NCI-H446 treated with DMSO at 0.1 percent for 48 hours (cell line): Measurements from ENCODE around the gene C6.
"Not testable (repeated sequence)": the region's sequence is repeated elsewhere in the genome, so short reads cannot be mapped to it uniquely, and the experiment has no call there.

Source experiments
- DNase-seq: peaks from one replicate; lab custom pipeline; 2025; lab: John Stamatoyannopoulos, UW

The C6 gene

GRCh38 chr5:41213340-41213739 lies at the start of gene C6:
Gene C6, minus strand, starts transcription at chr5:41213532. Its CDS starts 10,302 bp downstream, at chr5:41203230.
- no peak for DNase-seq

DNA sequence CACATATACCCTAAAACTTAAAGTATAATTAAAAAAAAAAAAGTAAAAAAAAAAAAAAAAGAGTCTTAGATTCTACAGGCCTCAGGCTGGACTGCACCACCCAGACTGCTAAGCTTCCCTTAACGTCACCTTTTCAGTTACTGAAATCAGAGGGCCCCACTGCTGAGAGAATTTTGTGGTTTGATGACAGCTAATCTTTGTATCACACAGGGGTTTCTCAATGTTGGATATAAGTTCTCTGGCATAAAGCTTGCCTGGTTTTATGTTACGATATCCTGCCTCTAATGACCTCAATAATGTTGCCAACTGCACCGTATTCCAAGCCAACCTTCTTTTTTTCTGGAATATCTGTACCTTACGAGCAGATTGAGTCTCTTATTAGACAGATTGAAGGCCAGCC lies 43.1 kb upstream of the C6 start:
- DNase-seq: peak; percentile 36

- no peak for DNase-seq
Measured at GRCh38 chr5:41253109-41253508, 39.8 kb upstream of the C6 start.

- no peak for DNase-seq
Measured at GRCh38 chr5:41252036-41252435, 38.7 kb upstream of the C6 start.

GRCh38 chr5:41250351-41250987 lies 37.1 kb upstream of the C6 start:
- no peak for DNase-seq

DNA sequence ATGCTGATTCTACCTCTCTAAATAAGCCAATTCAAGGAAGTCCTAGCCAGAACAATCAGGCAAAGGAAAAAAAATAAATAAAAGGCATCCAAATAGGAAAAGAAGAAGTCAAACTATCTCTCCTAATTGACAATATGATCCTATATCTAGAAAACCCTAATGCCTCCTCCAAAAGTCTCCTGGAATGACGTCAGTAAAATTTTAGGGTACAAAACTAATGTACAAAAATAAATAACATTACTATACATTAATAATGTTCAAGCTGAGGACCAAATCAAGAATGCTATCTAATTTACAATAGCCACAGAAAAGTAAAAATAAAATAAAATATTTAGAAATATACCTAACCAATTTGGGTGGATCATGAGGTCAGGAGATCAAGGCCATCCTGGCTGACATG lies 33.8 kb upstream of the C6 start:
- no peak for DNase-seq

DNA sequence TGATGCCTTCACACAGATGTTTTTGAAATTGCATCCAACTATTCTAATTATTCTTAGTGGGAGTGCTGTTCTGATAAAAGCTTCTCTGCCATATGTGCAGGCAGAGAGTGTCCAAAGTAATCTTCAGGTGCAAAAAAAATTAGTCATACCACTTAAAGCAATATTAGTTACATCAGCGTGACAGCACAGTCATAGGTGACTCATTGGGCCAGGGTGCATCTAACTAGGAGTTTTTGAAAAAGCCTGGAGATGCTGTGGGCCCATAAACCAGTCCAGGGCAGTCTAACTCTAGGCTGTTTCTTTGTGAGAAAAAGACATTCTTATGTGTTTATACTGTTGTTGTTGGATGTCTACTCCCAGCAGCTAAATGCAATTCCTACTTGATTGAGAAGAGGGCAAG lies 33.0 kb upstream of the C6 start:
- no peak for DNase-seq

- no peak for DNase-seq
Measured at GRCh38 chr5:41243558-41243957, 30.2 kb upstream of the C6 start.

DNA sequence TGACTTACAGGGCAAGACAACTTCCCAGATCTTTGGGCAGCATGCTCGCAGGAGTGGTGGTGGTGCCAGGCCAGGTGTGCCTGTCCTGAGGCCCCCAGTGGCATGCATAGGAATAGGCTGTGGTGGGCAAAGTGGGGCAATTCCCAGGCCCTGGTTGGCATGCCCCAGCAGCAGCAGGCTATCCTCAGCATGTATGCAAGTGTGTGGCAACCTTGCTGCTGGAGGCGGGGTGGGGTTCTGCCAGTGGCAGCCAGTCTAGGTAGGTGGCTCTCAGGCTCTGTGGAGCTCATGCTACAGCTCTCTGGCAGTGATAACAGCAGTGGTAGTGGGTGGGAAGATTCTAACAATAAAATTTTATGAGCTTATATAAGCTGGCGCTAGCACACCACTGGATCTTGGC lies 27.7 kb upstream of the C6 start:
- DNase-seq: no peak

DNA sequence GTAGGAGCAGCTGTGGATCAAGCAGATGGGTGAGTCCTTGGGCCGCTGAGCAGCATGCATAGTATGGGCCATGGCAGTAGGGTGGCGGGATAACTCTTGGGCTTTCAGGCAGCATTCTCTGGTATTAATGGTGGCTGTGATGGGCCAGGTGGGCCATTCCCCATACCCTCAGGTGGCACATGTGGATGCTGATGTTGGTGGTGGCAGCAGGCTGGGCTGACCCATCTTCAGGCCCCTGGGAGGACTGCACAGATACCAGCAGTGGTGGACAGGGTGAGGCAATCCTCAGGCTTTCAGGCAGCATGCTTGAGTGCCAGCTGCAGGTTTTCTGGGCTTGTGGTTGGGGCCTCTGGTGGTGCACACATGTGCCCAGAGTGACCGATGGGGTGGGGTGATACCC lies 27.1 kb upstream of the C6 start:
- DNase-seq: no peak

DNA sequence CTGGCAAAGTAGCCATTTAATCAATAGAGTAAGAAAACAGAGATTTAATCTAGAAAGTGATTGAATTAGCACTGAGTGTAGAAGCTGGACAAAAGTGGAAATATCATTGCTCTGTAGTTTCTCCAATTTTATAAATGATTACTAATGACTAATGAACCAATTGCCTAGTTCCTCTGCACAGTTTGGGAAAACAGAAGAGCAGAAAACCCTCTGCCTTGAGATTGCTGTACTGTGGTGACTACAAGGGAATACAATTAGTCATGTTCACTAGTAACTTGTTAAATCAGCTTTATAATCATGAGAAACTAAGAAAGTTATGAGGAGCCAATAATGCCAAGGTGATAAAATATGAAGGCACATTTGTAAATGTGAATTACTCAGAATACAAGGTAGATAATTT lies 21.1 kb upstream of the C6 start:
- DNase-seq: no peak

DNA sequence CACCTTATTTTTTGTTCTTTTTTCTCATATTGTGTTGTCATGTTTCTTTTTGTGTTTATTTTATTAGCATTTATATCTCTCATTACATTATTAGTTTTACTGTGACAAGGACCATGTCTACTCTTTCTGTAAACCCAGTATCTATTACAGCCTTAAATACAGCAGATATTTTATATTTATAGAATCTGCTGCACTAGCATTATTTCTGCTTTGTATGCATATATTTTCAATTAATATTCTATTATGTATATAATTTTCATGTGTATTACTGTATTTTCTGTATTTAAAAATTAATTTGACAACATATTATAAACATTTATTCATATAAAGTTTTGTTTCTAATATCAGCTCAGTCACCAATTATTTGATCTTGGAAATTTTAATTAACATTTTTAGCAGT lies 19.5 kb upstream of the C6 start:
- no peak for DNase-seq

GRCh38 chr5:41230276-41230675 lies 16.9 kb upstream of the C6 start:
- not testable (repeated sequence) for DNase-seq

- DNase-seq: no peak
Measured at GRCh38 chr5:41223962-41224361, 10.6 kb upstream of the C6 start.

GRCh38 chr5:41219658-41220269 lies 6.4 kb upstream of the C6 start:
- DNase-seq: no peak

- no peak for DNase-seq
Measured at GRCh38 chr5:41218929-41219657, 5.8 kb upstream of the C6 start.

GRCh38 chr5:41214182-41214581 lies 850 bp upstream of the C6 start:
- DNase-seq: no peak

GRCh38 chr5:41212935-41213334 lies 397 bp downstream of the C6 start:
- no peak for DNase-seq

DNA sequence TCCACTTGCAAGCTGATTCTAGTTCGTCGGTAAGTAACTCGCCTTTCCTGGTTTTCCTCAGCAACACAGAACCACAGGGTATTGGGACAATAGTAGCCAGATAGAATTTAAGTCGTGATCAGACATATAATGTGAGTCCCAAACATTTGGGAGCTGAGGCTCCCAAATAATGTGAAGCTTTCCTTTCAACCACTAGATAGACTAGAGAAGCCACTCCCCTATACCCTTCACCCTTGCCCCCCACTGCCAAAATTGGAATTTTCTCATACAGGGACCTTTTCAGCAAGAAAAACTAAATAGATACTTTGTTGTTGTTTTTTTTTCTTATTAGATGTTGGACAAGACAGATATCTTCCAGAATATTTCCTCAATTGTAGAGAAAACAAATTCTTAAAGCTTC lies 1.9 kb downstream of the C6 start:
- DNase-seq: no peak

DNA sequence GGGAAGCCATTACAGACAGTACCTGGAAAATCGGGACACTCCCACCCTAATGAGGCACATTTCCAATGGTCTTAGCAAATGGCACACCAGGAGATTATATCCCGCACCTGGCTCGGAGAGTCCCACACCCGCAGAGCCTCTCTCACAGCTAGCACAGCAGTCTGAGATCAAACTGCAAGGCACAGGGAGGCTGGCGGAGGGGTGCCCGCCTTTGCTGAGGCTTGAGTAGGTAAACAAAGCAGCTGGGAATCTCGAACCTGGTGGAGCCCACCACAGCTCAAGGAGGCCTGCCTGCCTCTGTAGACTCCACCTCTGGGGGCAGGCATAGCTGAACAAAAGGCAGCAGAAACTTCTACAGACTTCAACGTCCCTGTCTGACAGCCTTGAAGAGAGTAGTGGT lies 7.9 kb downstream of the C6 start:
- DNase-seq: not testable (repeated sequence)

DNA sequence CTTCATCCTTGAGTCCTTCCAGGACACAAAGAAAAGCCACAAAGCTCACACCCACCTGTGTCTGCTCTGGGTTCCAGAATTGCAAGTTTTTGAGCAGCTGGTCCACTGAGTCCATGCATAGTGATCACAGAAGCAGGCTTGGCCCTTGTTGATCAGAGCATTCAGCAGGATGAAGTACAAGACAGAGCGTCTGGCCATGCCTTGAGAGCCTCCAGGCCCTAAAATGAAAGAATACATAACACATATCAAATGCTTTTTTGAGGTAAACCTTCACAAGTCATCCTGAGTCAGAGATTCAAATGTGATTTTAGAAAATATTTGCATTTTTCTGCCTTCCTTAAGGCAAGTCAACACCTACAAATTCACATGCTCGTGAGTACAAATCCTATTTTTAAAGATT lies 10.3 kb downstream of the C6 start:
- no peak for DNase-seq

DNA sequence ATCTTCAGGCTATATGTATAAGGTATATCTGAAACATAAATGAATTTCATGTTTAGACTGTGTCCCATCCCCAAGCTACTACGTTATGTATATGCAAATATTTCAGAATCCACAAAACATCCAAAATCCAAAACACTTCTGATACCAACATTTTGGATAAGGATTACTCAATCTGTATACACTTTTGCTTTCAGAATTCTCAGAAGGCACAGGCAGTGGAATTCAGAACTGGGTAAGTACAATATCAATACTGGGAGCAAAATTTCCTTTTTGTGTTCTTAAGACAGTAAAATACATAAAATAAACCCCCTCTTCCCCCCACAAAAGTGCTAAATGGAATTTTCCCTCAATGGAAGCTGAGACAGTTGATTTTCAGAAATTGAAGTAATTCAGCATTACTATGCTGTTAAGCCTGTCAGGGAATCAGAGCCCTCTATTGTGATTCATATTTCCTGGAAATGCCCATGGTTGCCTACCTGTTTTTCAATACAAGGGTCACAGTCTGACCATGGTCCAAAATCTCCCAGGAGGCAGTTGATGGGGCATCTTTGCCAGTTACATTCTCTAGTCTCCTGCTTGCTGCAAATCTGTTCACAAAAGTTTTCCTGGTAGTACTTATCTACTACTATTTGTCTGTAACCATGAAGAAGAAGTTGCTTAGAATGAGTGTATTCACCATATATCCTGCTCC lies 12.1 kb downstream of the C6 start:
- DNase-seq: no peak

- DNase-seq: no peak
Measured at GRCh38 chr5:41200506-41200905, 12.8 kb downstream of the C6 start.
